ENCODE results near the gene GSTK1. TPM values are rescaled to one million over a fixed set of nuclear protein-coding genes. Genes with fewer than 3 reads are reported as not detected.

The GSTK1 gene
- total and polyA plus RNA-seq, 9 of the 15 experiments (the other 6 are each of a cell fraction or from before 2014, with no cell fraction given), result 155 to 441 (median 233) TPM

DNA sequence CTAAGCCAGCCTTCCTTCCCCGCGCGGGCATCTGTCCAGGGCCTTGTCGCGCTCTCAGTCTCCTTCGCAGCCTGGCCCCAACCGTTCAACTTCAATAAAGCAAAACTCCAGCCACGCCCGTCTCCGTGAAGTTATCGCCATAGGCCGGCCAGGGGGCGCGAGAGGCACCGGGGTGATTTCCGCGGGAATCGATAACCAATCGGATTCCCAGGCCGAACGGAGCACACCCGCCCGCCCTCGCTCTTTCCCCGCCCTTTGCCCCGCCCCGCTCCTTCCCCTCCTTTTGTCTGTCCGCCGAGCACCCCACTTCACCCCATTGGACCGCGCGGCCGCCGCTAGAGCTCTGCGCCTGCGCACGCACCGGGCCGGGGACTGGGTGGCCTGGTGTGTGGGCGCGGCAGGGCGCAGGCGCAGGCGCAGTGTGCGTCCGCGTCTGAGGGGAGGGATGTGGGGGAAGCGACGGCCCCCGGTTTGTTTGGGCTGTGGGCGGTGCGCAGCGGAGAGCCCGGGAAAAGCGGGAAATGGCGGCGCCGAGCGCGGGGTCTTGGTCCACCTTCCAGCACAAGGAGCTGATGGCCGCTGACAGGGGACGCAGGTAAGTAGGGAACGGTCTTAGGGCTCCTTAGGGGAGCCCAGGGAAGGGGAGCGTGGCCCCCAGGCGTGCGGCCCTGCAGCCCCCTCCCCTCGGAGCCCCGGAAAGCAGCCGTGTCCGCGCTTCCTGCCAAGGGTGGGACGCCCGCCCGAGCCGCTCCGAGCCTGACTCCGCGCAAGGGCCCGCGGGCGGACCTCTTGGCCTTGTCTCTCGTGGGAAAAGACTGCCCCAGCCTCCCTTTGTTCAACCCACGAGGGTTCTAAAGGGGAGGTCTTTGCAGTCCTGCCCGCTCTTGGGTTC is 24.9 kb downstream of the GSTK1 start, which contains the start of gene CASP2 (continued):
- TF ChIP-seq CBFB (CRISPR knock-in tag; IDR thresholded peaks at IDR 0.05) (no peak), ZNF274 (IDR thresholded peaks at IDR 0.05; ENCODE audit: borderline replicate concordance, low read depth, low read length) (no peak), PHTF2 (CRISPR knock-in tag; IDR thresholded peaks at IDR 0.05) (no peak), ZC3H8 (IDR thresholded peaks at IDR 0.05) (no peak), SLC30A9 (CRISPR knock-in tag; IDR thresholded peaks at IDR 0.05) (no peak), NFYB (IDR thresholded peaks at IDR 0.05; ENCODE audit: extremely low read depth, insufficient read length) (peak; percentile 90), PCBP2 (IDR thresholded peaks at IDR 0.05; ENCODE audit: low read depth, low read length, poor library complexity, severe bottlenecking) (no peak), RBM25 (IDR thresholded peaks at IDR 0.05; ENCODE audit: low read depth, low read length, severe bottlenecking) (peak; percentile 46), BRCA1 (IDR thresholded peaks at IDR 0.05) (no peak), BRCA1 (CRISPR knock-in tag; IDR thresholded peaks at IDR 0.05) (no peak), SAFB2 (IDR thresholded peaks at IDR 0.05; ENCODE audit: borderline replicate concordance, low read depth, low read length, severe bottlenecking) (no peak), RUNX1 (IDR thresholded peaks at IDR 0.05; ENCODE audit: low read depth) (peak; percentile 61; the same call in 1 of the 2 replicates), FOXK1 (CRISPR knock-in tag; IDR thresholded peaks at IDR 0.05; ENCODE audit: borderline replicate concordance) (peak; percentile 66; the same call in 1 of the 2 replicates), ZSCAN29 (IDR thresholded peaks at IDR 0.05) (peak; percentile 38; the same call in 1 of the 2 replicates), XRCC5 (IDR thresholded peaks at IDR 0.05; ENCODE audit: low read depth, low read length) (peak; percentile 8; the same call in 1 of the 2 replicates), ZNF217 (CRISPR knock-in tag; IDR thresholded peaks at IDR 0.05) (no peak), EHMT2 (IDR thresholded peaks at IDR 0.05) (peak; percentile 62; the same call in 1 of the 2 replicates), HCFC1 (IDR thresholded peaks at IDR 0.05; ENCODE audit: low read depth, low read length) (peak; percentile 29), DNMT1 (IDR thresholded peaks at IDR 0.05) (no peak), NFIC (IDR thresholded peaks at IDR 0.05) (peak; percentile 61)
- TF ChIP-seq, protein P1, sequence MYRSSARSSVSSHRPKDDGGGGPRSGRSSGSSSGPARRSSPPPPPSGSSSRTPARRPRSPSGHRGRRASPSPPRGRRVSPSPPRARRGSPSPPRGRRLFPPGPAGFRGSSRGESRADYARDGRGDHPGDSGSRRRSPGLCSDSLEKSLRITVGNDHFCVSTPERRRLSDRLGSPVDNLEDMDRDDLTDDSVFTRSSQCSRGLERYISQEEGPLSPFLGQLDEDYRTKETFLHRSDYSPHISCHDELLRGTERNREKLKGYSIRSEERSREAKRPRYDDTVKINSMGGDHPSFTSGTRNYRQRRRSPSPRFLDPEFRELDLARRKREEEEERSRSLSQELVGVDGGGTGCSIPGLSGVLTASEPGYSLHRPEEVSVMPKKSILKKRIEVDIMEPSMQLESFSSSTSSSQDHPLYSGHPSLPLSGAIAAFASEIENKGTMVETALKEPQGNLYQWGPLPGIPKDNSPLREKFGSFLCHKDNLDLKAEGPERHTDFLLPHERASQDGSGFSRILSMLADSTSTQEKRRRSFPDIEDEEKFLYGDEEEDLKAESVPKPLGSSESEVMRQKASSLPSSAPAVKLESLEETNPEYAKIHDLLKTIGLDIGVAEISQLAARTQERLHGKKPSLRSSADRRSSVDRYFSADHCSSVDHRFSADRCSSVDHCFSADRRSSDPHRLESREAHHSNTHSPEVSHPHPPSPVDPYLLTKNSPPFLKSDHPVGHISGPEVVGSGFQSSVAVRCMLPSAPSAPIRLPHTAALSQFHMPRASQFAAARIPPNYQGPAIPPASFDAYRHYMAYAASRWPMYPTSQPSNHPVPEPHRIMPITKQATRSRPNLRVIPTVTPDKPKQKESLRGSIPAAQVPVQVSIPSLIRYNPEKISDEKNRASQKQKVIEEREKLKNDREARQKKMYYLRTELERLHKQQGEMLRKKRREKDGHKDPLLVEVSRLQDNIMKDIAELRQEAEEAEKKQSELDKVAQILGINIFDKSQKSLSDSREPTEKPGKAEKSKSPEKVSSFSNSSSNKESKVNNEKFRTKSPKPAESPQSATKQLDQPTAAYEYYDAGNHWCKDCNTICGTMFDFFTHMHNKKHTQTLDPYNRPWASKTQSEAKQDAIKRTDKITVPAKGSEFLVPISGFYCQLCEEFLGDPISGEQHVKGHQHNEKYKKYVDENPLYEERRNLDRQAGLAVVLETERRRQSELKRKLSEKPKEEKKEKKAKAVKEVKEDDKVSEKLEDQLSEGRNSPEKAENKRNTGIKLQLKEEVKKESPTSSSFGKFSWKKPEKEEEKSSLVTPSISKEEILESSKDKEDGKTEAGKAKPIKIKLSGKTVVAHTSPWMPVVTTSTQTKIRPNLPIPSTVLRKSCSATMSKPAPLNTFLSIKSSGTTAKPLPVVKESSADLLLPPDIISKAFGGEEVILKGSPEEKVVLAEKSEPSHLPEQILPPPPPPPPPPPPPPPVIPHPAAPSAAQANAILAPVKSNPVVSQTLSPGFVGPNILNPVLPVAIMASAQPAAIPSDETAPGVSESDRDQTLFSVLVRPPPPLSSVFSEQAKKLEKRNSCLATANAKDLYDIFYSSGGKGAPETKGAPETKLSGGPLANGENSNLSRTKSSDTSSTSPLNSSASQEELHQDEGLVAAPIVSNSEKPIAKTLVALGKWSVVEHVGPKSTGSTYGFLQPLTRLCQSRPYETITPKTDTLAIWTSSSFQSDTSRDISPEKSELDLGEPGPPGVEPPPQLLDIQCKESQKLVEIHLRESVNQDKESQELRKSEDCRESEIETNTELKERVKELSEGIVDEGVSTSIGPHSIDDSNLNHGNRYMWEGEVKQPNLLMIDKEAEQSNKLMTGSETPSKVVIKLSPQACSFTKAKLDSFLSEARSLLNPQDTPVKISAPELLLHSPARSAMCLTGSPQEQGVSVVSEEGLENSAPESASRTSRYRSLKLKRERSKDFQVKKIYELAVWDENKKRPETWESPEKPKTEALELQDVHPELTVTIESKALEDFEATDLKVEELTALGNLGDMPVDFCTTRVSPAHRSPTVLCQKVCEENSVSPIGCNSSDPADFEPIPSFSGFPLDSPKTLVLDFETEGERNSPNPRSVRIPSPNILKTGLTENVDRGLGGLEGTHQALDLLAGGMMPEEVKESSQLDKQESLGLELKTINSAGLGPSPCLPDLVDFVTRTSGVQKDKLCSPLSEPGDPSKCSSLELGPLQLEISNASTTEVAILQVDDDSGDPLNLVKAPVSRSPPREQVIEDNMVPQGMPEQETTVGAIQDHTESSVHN (IDR thresholded peaks at IDR 0.05; ENCODE audit: borderline replicate concordance in 1 of 2, low read depth in 1 of 2), result no peak

Data from K562 (cell line).